Spleen (tissue), 11 donors: Measurements from ENCODE around the gene TMPO. TPM values are rescaled to one million over a fixed set of nuclear protein-coding genes. Genes with fewer than 3 reads are reported as not detected.
"Not testable (repeated sequence)": the region's sequence is repeated elsewhere in the genome, so short reads cannot be mapped to it uniquely, and the experiment has no call there.

Experiments used
- DNase-seq: peaks from one replicate; pipeline ENCODE4 v3.0.0-alpha.2; 2020
- H3K27ac ChIP-seq, 8 donors: fragments of 200-600 bp; sonication (generic) in 7 of 8; 1 replicate in 4 of 8; 2 replicates in 4 of 8; pipeline versions ENCODE4 v1.5.0 to v1.8.0; 2016 to 2021; ENCODE audit warnings: inconsistent platforms in 4 of 8, mild to moderate bottlenecking in 4 of 8, moderate library complexity in 1 of 8
- H3K27me3 ChIP-seq, 7 donors: fragments of 200-600 bp; sonication (generic) in 6 of 7; replicated peaks in 1 of 7; 1 replicate in 4 of 7; 2 replicates in 3 of 7; pipeline versions ENCODE4 v1.5.0 to v1.8.0; 2016 to 2021; ENCODE audit warnings: inconsistent platforms in 3 of 7, mild to moderate bottlenecking in 1 of 7
- H3K36me3 ChIP-seq, 6 donors: fragments of 200-600 bp; sonication (generic) in 5 of 6; 1 replicate in 4 of 6; 2 replicates in 2 of 6; pipeline versions ENCODE4 v1.5.0 to v1.8.0; 2016 to 2021; ENCODE audit warnings: inconsistent platforms in 2 of 6
- H3K4me1 ChIP-seq, 6 donors: fragments of 200-600 bp; sonication (generic) in 5 of 6; 1 replicate in 3 of 6; 2 replicates in 3 of 6; pipeline versions ENCODE4 v1.5.0 to v1.8.0; 2016 to 2021; ENCODE audit warnings: inconsistent platforms in 3 of 6
- H3K4me3 ChIP-seq, 8 donors: fragments of 200-600 bp; sonication (generic) in 7 of 8; 1 replicate in 4 of 8; 2 replicates in 4 of 8; pipeline versions ENCODE4 v1.5.0 to v1.8.0; 2016 to 2021; ENCODE audit warnings: inconsistent platforms in 4 of 8, mild to moderate bottlenecking in 4 of 8, moderate library complexity in 2 of 8
- H3K9me3 ChIP-seq, 8 donors: fragments of 200-600 bp; sonication (generic) in 7 of 8; 1 replicate in 4 of 8; 2 replicates in 4 of 8; pipeline versions ENCODE4 v1.5.0 to v1.8.0; 2016 to 2021; ENCODE audit warnings: inconsistent platforms in 4 of 8
- CTCF ChIP-seq, 11 experiments: fragments of 200-600 bp in 7 of 11; fragments of 450-650 bp in 4 of 11; sonication (generic) in 4 of 11; IDR thresholded peaks in 8 of 11; conservative IDR thresholded peaks in 3 of 11; 1 replicate in 7 of 11; 2 replicates in 4 of 11; pipeline versions ENCODE4 v1.4.0 to v1.8.0; 2016 to 2021; ENCODE audit warnings: antibody characterized with exemption in 11 of 11, inconsistent platforms in 4 of 11, mild to moderate bottlenecking in 1 of 11
- POLR2A ChIP-seq, 3 donors: fragments of 450-650 bp; IDR thresholded peaks; one replicate each; pipeline ENCODE4 v1.5.1; 2017; ENCODE audit warnings: antibody characterized with exemption in 3 of 3, mild to moderate bottlenecking in 1 of 3
- POLR2AphosphoS5 ChIP-seq, 3 donors: sonication (generic); formaldehyde crosslinking; IDR thresholded peaks; one replicate each; pipeline ENCODE4 v1.5.1; 2017; ENCODE audit warnings: antibody characterized with exemption in 3 of 3
- WGBS, 5 donors: extraction: QIAGEN DNeasy Blood & Tissue Kit in 3 of 5; methylation state at CpG; one replicate each; pipeline versions ENCODE4 v1.1.5 to v1.1.7; 2013 to 2018; 5-methylcytosine and 5-hydroxymethylcytosine counted together
- intact Hi-C: fragments of 100-400 bp; cut with DNase I; formaldehyde crosslinking; loops from one replicate; pipeline ENCODE4 v1.15.0; 2023; ENCODE audit warnings: low total_unique reads
- polyA plus RNA-seq, 3 donors: library from polyadenylated mRNA; stranded (reverse); fragments of 200-250 nt; gene quantifications; one replicate each; pipeline ENCODE4 v1.2.1, GENCODE V29; 2013
- total RNA-seq, 7 donors: library from RNA; depleted of rRNA in 3 of 7; stranded (reverse); fragments of >200 nt in 3 of 7; fragmentation: NEBNext Ultra II Directional in 4 of 7; extraction: Animal tissue kit (Norgen Biotek cat#: 25700) in 4 of 7; gene quantifications; one replicate each; pipeline versions ENCODE4 v1.1.0 to v1.2.1, GENCODE V29; 2016 to 2021
- donor health status: healthy with polysubstance abuse.
- donor health status: DM: no; HTN: no; CAD: no; lungs with moderate emphysema.
- donor health status: DM: no; HTN: no; CAD: no.
- donor health status: Bipolar disorder and iron deficiency.
- donor health status: healthy.
- donor health status: DM: no; HTN: no; CAD: no.
- donor health status: DM: yes; HTN: yes; CAD: no.

Gene TMPO
- total and polyA plus RNA-seq, 10 donors = 31.6 to 150 (median 89.8) TPM

GRCh38 chr12:98551787-98552186, 36.4 kb downstream of the TMPO start:
- TF ChIP-seq POLR2A (IDR thresholded peaks at IDR 0.05) (no peak), POLR2AphosphoS5 (IDR thresholded peaks at IDR 0.05) (no peak), CTCF (IDR thresholded peaks at IDR 0.05 in 8 of 11, conservative IDR thresholded peaks at IDR 0.05 in 3 of 11) (no peak)
- Histone ChIP-seq H3K36me3 (peaks cover 3 to 59% (median 31%) of the 10 kb centered on the region in 6 donors), H3K27ac (no peak overlapping the region)

GRCh38 chr12:98558097-98558496, 42.7 kb downstream of the TMPO start:
- intact Hi-C loops = loop anchor here (10.0 kb wide), 1 partner anchor 447 kb away; no protein-coding TSS in a partner anchor
- DNase-seq, H3K36me3 ChIP-seq, H3K27me3 ChIP-seq, H3K4me1 ChIP-seq, H3K9me3 ChIP-seq, H3K4me3 ChIP-seq, H3K27ac ChIP-seq: not testable (repeated sequence)
- whole genome bisulfite sequencing, 5 donors = 87 to 92% (median 90%) methylated on average over 4 of the region's 4 CpGs

More at GRCh38 chr12:98551787-98552186, 36.4 kb downstream of the TMPO start:
- H3K4me1 ChIP-seq = no peaks in the 10 kb centered on the region
- no peak for DNase-seq
- intact Hi-C loops = loop anchor here (10.0 kb wide), 1 partner anchor 453 kb away; no protein-coding TSS in a partner anchor
- 96 to 98% (median 97%) methylated on average over 3 of the region's 3 CpGs for WGBS, 5 donors
- H3K27me3 ChIP-seq = no peaks in the 10 kb centered on the region
- H3K9me3 ChIP-seq = no peaks in the 10 kb centered on the region
- H3K4me3 ChIP-seq = no peak overlapping the region

GRCh38 chr12:98559666-98560065, 44.3 kb downstream of the TMPO start:
- 0 to 98% (median 58%) methylated on average over 1 of the region's 1 CpG for WGBS, 5 donors
- H3K4me1 ChIP-seq = no peaks in the 10 kb centered on the region
- intact Hi-C loops = loop anchor here (10.0 kb wide), 1 partner anchor 445 kb away; no protein-coding TSS in a partner anchor
- TF ChIP-seq POLR2AphosphoS5 (IDR thresholded peaks at IDR 0.05) = no peak
- TF ChIP-seq POLR2A (IDR thresholded peaks at IDR 0.05) = no peak
- TF ChIP-seq CTCF (IDR thresholded peaks at IDR 0.05 in 8 of 11, conservative IDR thresholded peaks at IDR 0.05 in 3 of 11) = no peak
- H3K4me3 ChIP-seq = no peak overlapping the region
- peaks cover 0 to 7% (median 0%) of the 10 kb centered on the region in 8 donors for H3K9me3 ChIP-seq
- no peaks in the 10 kb centered on the region for H3K27me3 ChIP-seq
- H3K36me3 ChIP-seq = no peaks in the 10 kb centered on the region
- DNase-seq = no peak
- H3K27ac ChIP-seq = no peak overlapping the region

GRCh38 chr12:98561846-98562245, 46.5 kb downstream of the TMPO start:
- Histone ChIP-seq H3K27me3 (no peaks in the 10 kb centered on the region), H3K36me3 (no peaks in the 10 kb centered on the region), H3K4me1 (peaks cover 0 to 6% (median 0%) of the 10 kb centered on the region in 6 donors), H3K9me3 (peaks cover 0 to 7% (median 0%) of the 10 kb centered on the region in 8 donors), H3K27ac (no peak overlapping the region), H3K4me3 (no peak overlapping the region)
- no peak for TF ChIP-seq CTCF (IDR thresholded peaks at IDR 0.05 in 8 of 11, conservative IDR thresholded peaks at IDR 0.05 in 3 of 11)
- TF ChIP-seq POLR2AphosphoS5 (IDR thresholded peaks at IDR 0.05) = no peak
- no peak for TF ChIP-seq POLR2A (IDR thresholded peaks at IDR 0.05)
- no peak for DNase-seq
- 94 to 98% (median 98%) methylated on average over 3 of the region's 3 CpGs for WGBS, 5 donors
- intact Hi-C loops = no loop called here
